KG1 (cell line): Measurements from ENCODE around the gene METTL6.
"Not testable (repeated sequence)": the region's sequence is repeated elsewhere in the genome, so short reads cannot be mapped to it uniquely, and the experiment has no call there.

Experiments used
- DNase-seq: peaks from one replicate; lab custom pipeline; 2025; lab: John Stamatoyannopoulos, UW

Gene METTL6

GRCh38 chr3:15451216-15452113, 24.1 kb upstream of the METTL6 start:
- DNase-seq: no peak

GRCh38 chr3:15450438-15451215, 23.3 kb upstream of the METTL6 start:
- no peak for DNase-seq

GRCh38 chr3:15449489-15450224, 22.3 kb upstream of the METTL6 start:
- DNase-seq: no peak

GRCh38 chr3:15443826-15444524, 16.6 kb upstream of the METTL6 start:
- no peak for DNase-seq

GRCh38 chr3:15440891-15441290, 13.5 kb upstream of the METTL6 start:
- peak; percentile 33 for DNase-seq

- DNase-seq: no peak
Measured at GRCh38 chr3:15439476-15439875, 12.1 kb upstream of the METTL6 start.

- no peak for DNase-seq
Measured at GRCh38 chr3:15438983-15439382, 11.6 kb upstream of the METTL6 start.

- DNase-seq: no peak
Measured at GRCh38 chr3:15436246-15436645, 8.9 kb upstream of the METTL6 start.

GRCh38 chr3:15434756-15435155, 7.4 kb upstream of the METTL6 start:
- DNase-seq: no peak

GRCh38 chr3:15433531-15433930, 6.2 kb upstream of the METTL6 start:
- no peak for DNase-seq

GRCh38 chr3:15431256-15431837, 4.0 kb upstream of the METTL6 start:
- no peak for DNase-seq

- DNase-seq: no peak
Measured at GRCh38 chr3:15430624-15431023, 3.3 kb upstream of the METTL6 start.

- DNase-seq: no peak
Measured at GRCh38 chr3:15429080-15429479, 1.7 kb upstream of the METTL6 start.

- DNase-seq: no peak
Measured at GRCh38 chr3:15428539-15428938, 1.2 kb upstream of the METTL6 start.

GRCh38 chr3:15427981-15428380, 637 bp upstream of the METTL6 start:
- no peak for DNase-seq

GRCh38 chr3:15426579-15427118, 695 bp downstream of the METTL6 start:
- no peak for DNase-seq

GRCh38 chr3:15420871-15421270, 6.5 kb downstream of the METTL6 start:
- no peak for DNase-seq

- DNase-seq: not testable (repeated sequence)
Measured at GRCh38 chr3:15410966-15411365, 16.4 kb downstream of the METTL6 start.

- DNase-seq: no peak
Measured at GRCh38 chr3:15409774-15410173, 17.6 kb downstream of the METTL6 start.

GRCh38 chr3:15409239-15409638, 18.1 kb downstream of the METTL6 start:
- DNase-seq: no peak

- peak; percentile 47 for DNase-seq
Measured at GRCh38 chr3:15405448-15406050, 21.8 kb downstream of the METTL6 start.
